Right renal pelvis (tissue), 4 donors: Measurements from ENCODE around the gene PSMB11. TPM values are rescaled to one million over a fixed set of nuclear protein-coding genes. Genes with fewer than 3 reads are reported as not detected.
"Not testable (repeated sequence)": the region's sequence is repeated elsewhere in the genome, so short reads cannot be mapped to it uniquely, and the experiment has no call there.

Experiments
- DNase-seq, 4 donors: peaks; one replicate each; pipeline ENCODE4 v3.0.0-alpha.2; 2013; ENCODE audit warnings: low read depth in 4 of 4, low spot score in 3 of 4, missing footprints in 1 of 4
- polyA plus RNA-seq, 4 donors: library from polyadenylated mRNA; unstranded; fragments of 120-200 nt; gene quantifications; one replicate each; pipeline ENCODE4 v1.2.1, GENCODE V29; 2013; ENCODE audit not compliant: insufficient read length in 4 of 4

Gene PSMB11
- polyA plus RNA-seq, 4 donors = 0.09 TPM; not detected in 3

- no peak for DNase-seq
These were observed 28.8 kb upstream of the PSMB11 start for GRCh38 chr14:23013054-23013748.

GRCh38 chr14:23013749-23014054, 28.3 kb upstream of the PSMB11 start:
- DNase-seq = not testable (repeated sequence)

- no peak for DNase-seq
These were observed 26.4 kb upstream of the PSMB11 start for GRCh38 chr14:23015618-23016017.

GRCh38 chr14:23017091-23017490, 24.9 kb upstream of the PSMB11 start:
- no peak for DNase-seq

GRCh38 chr14:23018107-23018506, 23.9 kb upstream of the PSMB11 start:
- DNase-seq = no peak

- no peak for DNase-seq
These were observed 21.6 kb upstream of the PSMB11 start for GRCh38 chr14:23020143-23021128.

- DNase-seq = no peak
These were observed 20.6 kb upstream of the PSMB11 start for GRCh38 chr14:23021434-23021833.

GRCh38 chr14:23021889-23022442, 20.0 kb upstream of the PSMB11 start:
- DNase-seq = no peak

GRCh38 chr14:23023022-23023794, 18.8 kb upstream of the PSMB11 start:
- DNase-seq = no peak

GRCh38 chr14:23023795-23024152, 18.2 kb upstream of the PSMB11 start:
- DNase-seq = no peak

- no peak for DNase-seq
These were observed 17.4 kb upstream of the PSMB11 start for GRCh38 chr14:23024612-23025075.

GRCh38 chr14:23025151-23025814, 16.7 kb upstream of the PSMB11 start:
- peak in 1 of 4 donors; percentile 61 for DNase-seq

GRCh38 chr14:23028799-23029198, 13.2 kb upstream of the PSMB11 start:
- DNase-seq = no peak

- no peak for DNase-seq
These were observed 11.1 kb upstream of the PSMB11 start for GRCh38 chr14:23030936-23031335.

- DNase-seq = no peak
These were observed 8.7 kb upstream of the PSMB11 start for GRCh38 chr14:23033251-23033727.

- DNase-seq = no peak
These were observed 8.1 kb upstream of the PSMB11 start for GRCh38 chr14:23033801-23034497.

- peak; percentile 90 to 93 (median 92) for DNase-seq
These were observed 7.3 kb upstream of the PSMB11 start, which contains the start of gene PSMB5 for GRCh38 chr14:23034498-23035302. PSMB5 (minus strand) TSS chr14:23034900; CDS start chr14:23034881, 19 bp downstream.
